Mesendoderm (in vitro differentiated cells): ENCODE results near the gene IL34.

Source experiments
- DNase-seq: peaks from one replicate; pipeline ENCODE4 v3.0.0; 2013
- H2AK5ac ChIP-seq: 2 replicates; pipeline ENCODE4 v1.6.1; 2013; ENCODE audit warnings: low read length, inconsistent platforms
- H2BK120ac ChIP-seq: 2 replicates; pipeline ENCODE4 v1.6.1; 2013; ENCODE audit warnings: low read depth, mild to moderate bottlenecking, low read length, moderate library complexity, mixed read lengths
- H2BK15ac ChIP-seq: replicated peaks from 2 replicates; pipeline ENCODE4 v1.6.1; 2013; ENCODE audit warnings: low read depth, mild to moderate bottlenecking, moderate library complexity
- H2BK5ac ChIP-seq: 2 replicates; pipeline ENCODE4 v1.6.1; 2013; ENCODE audit warnings: low read length, inconsistent platforms
- H3K18ac ChIP-seq: 2 replicates; pipeline ENCODE4 v1.6.1; 2013; ENCODE audit warnings: mild to moderate bottlenecking, low read length, mixed read lengths
- H3K23ac ChIP-seq: one replicate; pipeline ENCODE4 v1.6.1; 2013; ENCODE audit warnings: low read length
- H3K27ac ChIP-seq: 2 replicates; pipeline ENCODE4 v1.5.1; 2013; ENCODE audit warnings: low read depth, mild to moderate bottlenecking, inconsistent platforms, low read length, moderate library complexity
- H3K27me3 ChIP-seq: 2 replicates; pipeline ENCODE4 v1.6.1; 2013; ENCODE audit warnings: low read length, control low read depth, mild to moderate bottlenecking, inconsistent platforms; ENCODE audit not compliant: insufficient read depth, poor library complexity
- H3K36me3 ChIP-seq: 2 replicates; pipeline ENCODE4 v1.6.1; 2013; ENCODE audit warnings: low read length, inconsistent platforms; ENCODE audit not compliant: control insufficient read depth, insufficient read depth
- H3K4ac ChIP-seq: one replicate; pipeline ENCODE4 v1.6.1; 2013; ENCODE audit warnings: low read depth, mild to moderate bottlenecking, low read length, moderate library complexity
- H3K4me1 ChIP-seq: 2 replicates; pipeline ENCODE4 v1.6.1; 2013; ENCODE audit warnings: low read depth, low read length, inconsistent platforms; ENCODE audit not compliant: control insufficient read depth
- H3K4me2 ChIP-seq: 2 replicates; pipeline ENCODE4 v1.6.1; 2013; ENCODE audit warnings: low read length
- H3K4me3 ChIP-seq: 2 replicates; pipeline ENCODE4 v1.5.1; 2013; ENCODE audit warnings: mild to moderate bottlenecking, low read length
- H3K56ac ChIP-seq: one replicate; pipeline ENCODE4 v1.6.1; 2013; ENCODE audit warnings: low read length
- H3K79me1 ChIP-seq: 2 replicates; pipeline ENCODE4 v1.6.1; 2013; ENCODE audit warnings: low read length, inconsistent platforms
- H3K79me2 ChIP-seq: 2 replicates; pipeline ENCODE4 v1.6.1; 2013; ENCODE audit warnings: mild to moderate bottlenecking, low read length; ENCODE audit not compliant: control insufficient read depth, insufficient read depth
- H3K9ac ChIP-seq: 2 replicates; pipeline ENCODE4 v1.6.1; 2013; ENCODE audit warnings: low read length, inconsistent platforms
- H4K5ac ChIP-seq: one replicate; pipeline ENCODE4 v1.6.1; 2013; ENCODE audit warnings: low read length
- H4K8ac ChIP-seq: one replicate; pipeline ENCODE4 v1.6.1; 2013; ENCODE audit warnings: low read depth, mild to moderate bottlenecking, control low read depth, low read length, moderate library complexity
- WGBS: extraction: QIAGEN DNeasy Blood & Tissue Kit; methylation state at CpG from one replicate; pipeline ENCODE4 v1.1.7; 2013; ENCODE audit warnings: low lambda C conversion rate, missing lambda C conversion rate; ENCODE audit not compliant: insufficient coverage; ENCODE audit errors: extremely low coverage; 5-methylcytosine and 5-hydroxymethylcytosine counted together

The IL34 gene

GRCh38 chr16:70696355-70696754, 50.0 kb downstream of the IL34 start:
- Histone ChIP-seq H3K9ac (no peak overlapping the region), H2BK120ac (no peak overlapping the region), H2BK5ac (no peak overlapping the region), H3K27ac (no peak overlapping the region), H4K5ac (no peak overlapping the region), H3K27me3 (no peaks in the 10 kb centered on the region), H3K56ac (no peak overlapping the region), H2BK15ac (no peak overlapping the region), H4K8ac (no peak overlapping the region), H2AK5ac (no peak overlapping the region), H3K4me1 (peaks cover 6% of the 10 kb centered on the region), H3K4me2 (no peak overlapping the region), H3K79me2 (no peaks in the 10 kb centered on the region), H3K4me3 (no peak overlapping the region), H3K23ac (no peak overlapping the region), H3K4ac (no peak overlapping the region), H3K79me1 (no peaks in the 10 kb centered on the region), H3K18ac (no peak overlapping the region), H3K36me3 (no peaks in the 10 kb centered on the region)
- WGBS = no CpG with 5 or more reads among the region's 8 CpGs
- no peak for DNase-seq

DNA sequence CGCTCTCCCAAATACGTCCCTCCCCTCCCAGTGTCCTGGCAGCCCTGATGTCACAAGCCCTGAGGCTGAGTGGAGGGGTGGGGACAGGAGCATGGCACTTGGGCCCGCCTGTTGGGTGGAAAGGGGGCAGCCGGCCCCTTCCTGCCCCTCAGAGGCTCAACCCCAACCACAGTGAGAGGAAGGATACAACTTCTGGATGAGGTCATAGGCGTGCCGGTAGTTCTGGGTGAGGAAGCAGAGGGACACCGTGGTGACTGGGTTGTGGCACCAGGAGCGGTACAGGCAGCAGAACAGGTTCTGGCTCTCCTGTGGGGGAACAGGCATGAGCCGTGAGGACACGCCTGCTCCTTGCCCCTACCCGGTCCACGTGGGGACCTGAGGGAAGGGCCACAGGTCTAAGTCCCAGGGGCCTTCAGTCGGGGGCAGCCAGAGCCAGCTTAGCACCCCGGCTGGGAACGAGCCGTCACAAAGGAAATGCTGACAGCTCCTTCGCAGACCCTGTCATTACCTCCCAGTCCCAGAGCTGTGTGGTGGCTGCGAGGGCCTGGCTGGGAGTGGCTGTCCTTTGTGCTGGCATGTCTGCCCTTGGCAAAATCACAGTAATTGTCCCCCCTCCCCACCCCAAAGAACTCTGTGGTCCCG, 50.7 kb downstream of the IL34 start:
- Histone ChIP-seq H4K8ac (no peak overlapping the region), H3K27ac (no peak overlapping the region), H4K5ac (no peak overlapping the region), H3K79me2 (no peaks in the 10 kb centered on the region), H3K4me2 (no peak overlapping the region), H2BK120ac (no peak overlapping the region), H3K23ac (no peak overlapping the region), H3K9ac (no peak overlapping the region), H2AK5ac (no peak overlapping the region), H2BK15ac (no peak overlapping the region), H3K36me3 (no peaks in the 10 kb centered on the region), H3K79me1 (no peaks in the 10 kb centered on the region), H3K4ac (no peak overlapping the region), H3K18ac (no peak overlapping the region), H2BK5ac (no peak overlapping the region), H3K27me3 (no peaks in the 10 kb centered on the region), H3K56ac (no peak overlapping the region), H3K4me1 (peaks cover 6% of the 10 kb centered on the region), H3K4me3 (no peak overlapping the region)
- no CpG with 5 or more reads among the region's 19 CpGs for WGBS
- peak; percentile 60 for DNase-seq

- H3K56ac ChIP-seq = no peak overlapping the region
- WGBS = no CpG with 5 or more reads among the region's 14 CpGs
- H2BK120ac ChIP-seq = no peak overlapping the region
- H3K4ac ChIP-seq = no peak overlapping the region
- peak; percentile 22 for DNase-seq
- H3K27me3 ChIP-seq = no peaks in the 10 kb centered on the region
- H3K4me1 ChIP-seq = peaks cover 6% of the 10 kb centered on the region
- no peak overlapping the region for H3K4me2 ChIP-seq
- H4K8ac ChIP-seq = no peak overlapping the region
- H3K4me3 ChIP-seq = no peak overlapping the region
- no peak overlapping the region for H3K23ac ChIP-seq
- no peak overlapping the region for H4K5ac ChIP-seq
- no peak overlapping the region for H3K27ac ChIP-seq
- no peak overlapping the region for H2AK5ac ChIP-seq
- H3K79me1 ChIP-seq = no peaks in the 10 kb centered on the region
- H2BK15ac ChIP-seq = no peak overlapping the region
- no peaks in the 10 kb centered on the region for H3K79me2 ChIP-seq
- H3K9ac ChIP-seq = no peak overlapping the region
- H3K18ac ChIP-seq = no peak overlapping the region
- H3K36me3 ChIP-seq = no peaks in the 10 kb centered on the region
- no peak overlapping the region for H2BK5ac ChIP-seq
These were observed 51.3 kb downstream of the IL34 start for GRCh38 chr16:70697594-70698170.

DNA sequence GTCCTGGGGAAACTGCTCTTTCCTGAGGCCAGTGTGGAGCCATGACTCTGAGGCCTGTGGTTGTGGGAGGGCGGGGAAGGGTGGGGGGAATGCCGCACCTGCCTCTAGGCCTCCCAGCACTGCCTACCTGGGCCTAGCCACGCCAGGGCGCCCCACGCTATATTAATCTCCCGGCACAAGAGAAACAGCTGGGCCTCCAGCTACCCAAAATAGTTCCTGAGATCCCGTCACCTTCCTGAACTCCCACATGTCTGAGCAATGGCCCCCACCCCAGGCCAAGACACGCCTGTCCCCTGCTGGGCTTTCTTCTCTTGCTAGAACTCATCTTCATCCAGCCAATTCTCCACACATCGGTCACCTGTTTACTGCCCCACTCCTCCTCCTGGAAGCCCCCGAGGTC, 52.5 kb downstream of the IL34 start:
- Histone ChIP-seq H3K4ac (no peak overlapping the region), H3K4me1 (peaks cover 6% of the 10 kb centered on the region), H3K27me3 (no peaks in the 10 kb centered on the region), H4K5ac (no peak overlapping the region), H3K56ac (no peak overlapping the region), H4K8ac (no peak overlapping the region), H3K9ac (no peak overlapping the region), H3K79me2 (no peaks in the 10 kb centered on the region), H2BK120ac (no peak overlapping the region), H3K79me1 (no peaks in the 10 kb centered on the region), H3K4me2 (no peak overlapping the region), H3K18ac (no peak overlapping the region), H2AK5ac (no peak overlapping the region), H2BK5ac (no peak overlapping the region), H3K23ac (no peak overlapping the region), H3K36me3 (no peaks in the 10 kb centered on the region), H3K27ac (no peak overlapping the region), H2BK15ac (no peak overlapping the region), H3K4me3 (no peak overlapping the region)
- no peak for DNase-seq
- no CpG with 5 or more reads among the region's 10 CpGs for WGBS

- no peak overlapping the region for H4K5ac ChIP-seq
- no peak overlapping the region for H2BK5ac ChIP-seq
- no peak overlapping the region for H3K18ac ChIP-seq
- H2AK5ac ChIP-seq = no peak overlapping the region
- H4K8ac ChIP-seq = no peak overlapping the region
- H2BK15ac ChIP-seq = no peak overlapping the region
- WGBS = no CpG with 5 or more reads among the region's 17 CpGs
- H3K23ac ChIP-seq = no peak overlapping the region
- no peak for DNase-seq
- no peak overlapping the region for H2BK120ac ChIP-seq
- H3K79me1 ChIP-seq = no peaks in the 10 kb centered on the region
- no peaks in the 10 kb centered on the region for H3K79me2 ChIP-seq
- peaks cover 6% of the 10 kb centered on the region for H3K4me1 ChIP-seq
- no peak overlapping the region for H3K4ac ChIP-seq
- no peak overlapping the region for H3K56ac ChIP-seq
- no peaks in the 10 kb centered on the region for H3K36me3 ChIP-seq
- no peak overlapping the region for H3K4me2 ChIP-seq
- H3K4me3 ChIP-seq = no peak overlapping the region
- H3K27ac ChIP-seq = no peak overlapping the region
- H3K9ac ChIP-seq = no peak overlapping the region
- H3K27me3 ChIP-seq = no peaks in the 10 kb centered on the region
These were observed 53.3 kb downstream of the IL34 start for GRCh38 chr16:70699696-70700095.
